DOHH2 (cell line): ENCODE data around the gene PDLIM1.

Source experiments
- H3F3A ChIP-seq: fragments of 200-600 bp; sonication (generic), shearing (Covaris generic); 2 replicates; pipeline ENCODE4 v1.6.0; 2016; ENCODE audit warnings: antibody characterized with exemption, mild to moderate bottlenecking; ENCODE audit not compliant: control insufficient read depth, insufficient read depth
- H3K27ac ChIP-seq: fragments of 200-600 bp; sonication (generic); 2 replicates; pipeline ENCODE4 v1.5.1; 2014; ENCODE audit warnings: low read depth, mild to moderate bottlenecking, low read length, moderate library complexity
- H3K27me3 ChIP-seq: fragments of 200-600 bp; sonication (generic); 2 replicates; pipeline ENCODE4 v1.6.1; 2014; ENCODE audit warnings: mild to moderate bottlenecking, low read length, mixed read lengths; ENCODE audit not compliant: control insufficient read depth
- H3K36me3 ChIP-seq: fragments of 200-600 bp; sonication (generic); 2 replicates; pipeline ENCODE4 v1.6.1; 2014; ENCODE audit warnings: mild to moderate bottlenecking, low read length, moderate library complexity, mixed read lengths; ENCODE audit not compliant: control insufficient read depth
- H3K4me1 ChIP-seq: fragments of 200-600 bp; sonication (generic); 2 replicates; pipeline ENCODE4 v1.6.1; 2014; ENCODE audit warnings: mild to moderate bottlenecking, low read length, mixed read lengths; ENCODE audit not compliant: control insufficient read depth
- H3K4me2 ChIP-seq: fragments of 200-600 bp; sonication (generic); 2 replicates; pipeline ENCODE4 v1.6.0; 2014; ENCODE audit warnings: mild to moderate bottlenecking, low read length, moderate library complexity
- H3K4me3 ChIP-seq: fragments of 200-600 bp; sonication (generic); 2 replicates; pipeline ENCODE4 v1.5.1; 2014; ENCODE audit warnings: mild to moderate bottlenecking, low read length, mixed read lengths
- H3K79me2 ChIP-seq: fragments of 200-600 bp; sonication (generic); 2 replicates; pipeline ENCODE4 v1.6.1; 2014; ENCODE audit warnings: mild to moderate bottlenecking, low read length, mixed read lengths; ENCODE audit not compliant: control insufficient read depth
- H3K9me2 ChIP-seq: fragments of 200-600 bp; sonication (generic); replicated peaks from 2 replicates; pipeline ENCODE4 v1.6.1; 2014; ENCODE audit warnings: mild to moderate bottlenecking, low read length, mixed read lengths; ENCODE audit not compliant: control insufficient read depth
- H3K9me3 ChIP-seq: fragments of 200-600 bp; sonication (generic); 2 replicates; pipeline ENCODE4 v1.6.1; 2014; ENCODE audit warnings: antibody characterized with exemption, low read length, mixed read lengths; ENCODE audit not compliant: control insufficient read depth, insufficient read depth
- H4K20me1 ChIP-seq: fragments of 200-600 bp; sonication (generic); 2 replicates; pipeline ENCODE4 v1.6.0; 2014; ENCODE audit warnings: low read depth, mild to moderate bottlenecking, antibody characterized with exemption, low read length, moderate library complexity; ENCODE audit not compliant: control insufficient read depth, insufficient read depth
- CTCF ChIP-seq: fragments of 200-600 bp; sonication (generic); IDR thresholded peaks from one replicate; pipeline ENCODE4 v1.5.1; 2014; ENCODE audit warnings: antibody characterized with exemption, mild to moderate bottlenecking, low read depth, low read length; ENCODE audit not compliant: poor library complexity, severe bottlenecking
- EZH2phosphoT487 ChIP-seq: fragments of 200-600 bp; sonication (generic); IDR thresholded peaks from 2 replicates; pipeline ENCODE4 v1.6.1; 2017; ENCODE audit warnings: borderline replicate concordance, mild to moderate bottlenecking, antibody characterized with exemption, low read length, moderate library complexity, mixed read lengths

Gene PDLIM1

DNA sequence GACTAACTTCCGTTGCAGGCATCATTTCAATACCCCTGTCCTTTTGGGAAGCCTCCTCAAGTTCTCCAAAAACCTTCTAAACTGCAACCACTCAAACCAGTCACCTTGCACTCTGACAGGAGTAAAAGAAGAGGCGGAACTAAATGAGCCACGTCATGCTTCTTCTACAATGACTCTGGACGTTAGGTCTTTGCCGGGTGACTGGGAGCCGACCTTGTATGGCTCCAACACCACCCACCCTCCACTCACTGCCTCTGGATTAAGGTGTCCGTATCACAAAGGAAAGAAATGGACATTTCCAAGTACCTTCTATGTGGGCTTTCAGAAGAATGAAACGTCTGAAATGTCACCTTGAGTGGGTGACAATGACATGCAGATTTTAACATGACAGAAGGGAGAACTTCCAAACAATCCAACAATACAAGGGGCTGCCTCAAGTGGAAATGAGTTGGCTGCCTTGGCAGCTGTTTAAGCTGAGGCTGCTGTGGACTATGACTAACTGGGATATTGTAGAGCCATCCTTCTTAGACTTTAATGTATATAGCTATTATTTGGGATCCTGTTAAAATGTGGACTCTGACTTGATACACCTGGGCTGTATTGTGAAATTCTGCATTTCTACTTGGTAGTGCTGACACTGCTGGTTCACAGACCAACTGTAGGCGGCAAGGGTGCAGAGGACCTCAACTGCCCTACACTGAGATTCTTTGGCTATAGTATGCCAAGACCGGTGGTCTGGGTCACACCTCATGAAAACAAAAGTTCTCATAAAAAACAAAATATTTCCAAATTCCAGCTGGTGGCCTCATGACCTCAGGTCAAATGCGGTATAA lies 33.8 kb upstream of the PDLIM1 start:
- no peak overlapping the region for H3K27ac ChIP-seq
- H3K27me3 ChIP-seq, result no peaks in the 10 kb centered on the region
- H3K4me2 ChIP-seq, result no peak overlapping the region
- peaks cover 18% of the 10 kb centered on the region for H3K4me1 ChIP-seq
- no peaks in the 10 kb centered on the region for H3K9me2 ChIP-seq
- no peaks in the 10 kb centered on the region for H3F3A ChIP-seq
- no peaks in the 10 kb centered on the region for H3K9me3 ChIP-seq
- no peaks in the 10 kb centered on the region for H3K36me3 ChIP-seq
- no peaks in the 10 kb centered on the region for H4K20me1 ChIP-seq
- TF ChIP-seq EZH2phosphoT487 (no peak), CTCF (no peak)
- H3K4me3 ChIP-seq, result no peak overlapping the region
- H3K79me2 ChIP-seq, result no peaks in the 10 kb centered on the region

- TF ChIP-seq EZH2phosphoT487 (no peak), CTCF (no peak)
- Histone ChIP-seq H3K79me2 (no peaks in the 10 kb centered on the region), H3K36me3 (no peaks in the 10 kb centered on the region), H3K27me3 (no peaks in the 10 kb centered on the region), H4K20me1 (no peaks in the 10 kb centered on the region), H3K4me3 (no peak overlapping the region), H3K4me2 (peak overlapping the region; percentile 2; the same call in 1 of the 2 replicates), H3K27ac (no peak overlapping the region), H3K9me3 (no peaks in the 10 kb centered on the region), H3K9me2 (no peaks in the 10 kb centered on the region), H3F3A (no peaks in the 10 kb centered on the region), H3K4me1 (peaks cover 18% of the 10 kb centered on the region)
Measured at GRCh38 chr10:95321554-95322301, 30.9 kb upstream of the PDLIM1 start.

DNA sequence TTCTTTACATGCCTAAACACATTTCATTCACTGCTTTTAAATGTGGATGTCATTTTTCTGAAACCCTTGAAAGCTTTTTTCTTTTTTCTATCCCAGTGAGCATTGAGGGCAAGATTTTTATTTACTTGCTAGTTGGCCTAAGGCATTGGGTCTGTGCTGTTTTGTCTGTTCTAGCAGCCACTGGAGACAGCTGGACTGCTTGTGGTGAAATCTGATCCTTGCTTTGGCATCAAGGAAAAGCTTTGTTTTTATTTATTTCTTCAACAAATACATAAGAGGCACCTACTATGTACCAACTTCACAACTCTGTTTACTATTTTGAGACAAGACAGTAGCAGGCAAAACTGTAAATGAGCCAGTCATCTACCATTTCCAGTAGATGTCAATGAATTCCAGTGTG lies 28.4 kb upstream of the PDLIM1 start:
- Histone ChIP-seq H3K4me3 (no peak overlapping the region), H3K79me2 (no peaks in the 10 kb centered on the region), H4K20me1 (no peaks in the 10 kb centered on the region), H3K9me2 (no peaks in the 10 kb centered on the region), H3K9me3 (no peaks in the 10 kb centered on the region), H3K4me1 (peaks cover 18% of the 10 kb centered on the region), H3K27ac (no peak overlapping the region), H3K36me3 (no peaks in the 10 kb centered on the region), H3F3A (no peaks in the 10 kb centered on the region), H3K4me2 (no peak overlapping the region), H3K27me3 (no peaks in the 10 kb centered on the region)
- TF ChIP-seq CTCF (no peak), EZH2phosphoT487 (no peak)
